HG03039 (cell line): ENCODE results near the gene IZUMO1.
"Not testable (repeated sequence)": the region's sequence is repeated elsewhere in the genome, so short reads cannot be mapped to it uniquely, and the experiment has no call there.

Experiments used
- ATAC-seq: cut with Tn5 transposase; IDR thresholded peaks from one replicate; pipeline ENCODE4 v1.9.1; 2021; ENCODE audit warnings: mild to moderate bottlenecking, moderate library complexity; ENCODE audit not compliant: unreplicated experiment

IZUMO1 gene

GRCh38 chr19:48714759-48715675, 31.7 kb downstream of the IZUMO1 start:
- no peak for ATAC-seq

GRCh38 chr19:48713864-48714755, 32.6 kb downstream of the IZUMO1 start:
- peak; percentile 83 for ATAC-seq

- no peak for ATAC-seq
These were observed 33.5 kb downstream of the IZUMO1 start for GRCh38 chr19:48713041-48713863.

DNA sequence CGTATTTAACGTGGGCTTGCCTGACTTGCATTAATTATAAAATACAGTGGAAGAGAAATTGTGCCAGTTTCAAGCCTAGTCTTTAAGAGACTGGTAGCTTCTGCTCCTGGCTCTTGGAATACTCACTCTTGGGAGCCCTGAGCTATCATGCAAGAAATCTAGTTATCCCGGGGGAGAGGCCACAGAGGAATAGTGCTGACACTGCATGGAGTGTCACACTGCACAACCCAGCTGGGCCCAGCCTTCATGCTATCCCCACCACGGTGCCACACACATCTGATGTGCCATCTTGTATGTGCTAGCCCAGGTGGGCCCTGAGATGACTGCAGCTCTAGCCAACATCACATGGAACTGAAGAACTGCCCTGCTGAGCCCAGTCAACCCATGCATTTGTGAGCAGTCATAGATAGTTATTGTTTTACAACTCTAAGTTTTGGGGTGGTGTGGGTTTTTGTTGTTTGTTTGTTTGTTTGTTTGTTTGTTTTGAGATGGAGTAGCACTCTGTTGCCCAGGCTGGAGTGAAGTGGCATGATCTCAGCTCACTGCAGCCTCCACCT, 35.5 kb downstream of the IZUMO1 start:
- ATAC-seq, result no peak

DNA sequence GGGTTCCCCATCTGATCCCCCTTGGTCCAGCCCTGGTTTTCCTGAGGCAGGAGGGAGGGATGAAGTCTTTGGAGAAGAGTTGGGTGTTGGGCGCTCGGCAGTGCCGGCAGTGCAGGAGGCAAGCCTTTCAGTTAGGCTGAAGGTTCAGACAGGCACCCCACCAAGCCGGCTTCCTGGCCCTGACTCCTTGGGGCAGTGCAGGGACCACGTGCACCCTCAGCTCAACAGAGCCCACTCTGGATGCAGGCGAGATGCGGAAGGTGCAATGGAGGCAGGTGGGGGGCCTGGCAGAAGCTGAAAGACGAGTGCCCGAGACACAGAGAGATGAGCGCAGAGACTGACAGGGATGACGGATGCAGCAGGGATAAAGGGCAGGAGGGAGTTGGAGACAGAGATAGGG, 38.2 kb downstream of the IZUMO1 start:
- ATAC-seq, result no peak

DNA sequence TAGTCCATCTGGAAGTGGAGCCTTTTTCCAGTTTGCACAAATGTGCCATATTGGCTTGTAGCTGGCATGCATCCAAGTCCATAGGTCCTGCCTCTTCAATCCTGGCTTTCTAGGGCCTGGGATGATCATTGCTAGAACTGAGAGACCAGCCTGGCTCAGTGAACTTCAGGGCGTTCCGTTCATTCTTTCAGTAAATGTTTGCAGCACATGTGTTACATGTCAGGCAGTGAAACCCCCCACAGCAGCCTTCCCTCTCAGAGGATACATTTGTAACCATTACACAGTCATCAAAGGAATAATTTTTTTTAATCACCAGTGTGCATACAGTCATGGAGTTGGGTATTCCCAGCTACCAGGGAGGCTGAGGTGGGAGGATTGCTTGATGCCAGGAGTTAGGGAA, 41.3 kb downstream of the IZUMO1 start:
- ATAC-seq, result no peak

DNA sequence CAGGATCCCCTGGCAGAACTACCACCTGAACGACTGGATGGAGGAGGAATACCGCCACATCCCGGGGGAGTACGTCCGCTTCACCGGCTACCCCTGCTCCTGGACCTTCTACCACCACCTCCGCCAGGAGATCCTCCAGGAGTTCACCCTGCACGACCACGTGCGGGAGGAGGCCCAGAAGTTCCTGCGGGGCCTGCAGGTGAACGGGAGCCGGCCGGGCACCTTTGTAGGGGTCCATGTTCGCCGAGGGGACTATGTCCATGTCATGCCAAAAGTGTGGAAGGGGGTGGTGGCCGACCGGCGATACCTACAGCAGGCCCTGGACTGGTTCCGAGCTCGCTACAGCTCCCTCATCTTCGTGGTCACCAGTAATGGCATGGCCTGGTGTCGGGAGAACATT, 43.4 kb downstream of the IZUMO1 start:
- ATAC-seq, result no peak

GRCh38 chr19:48702701-48703100, 44.0 kb downstream of the IZUMO1 start:
- no peak for ATAC-seq

- no peak for ATAC-seq
These were observed 48.7 kb downstream of the IZUMO1 start for GRCh38 chr19:48698046-48698445.

DNA sequence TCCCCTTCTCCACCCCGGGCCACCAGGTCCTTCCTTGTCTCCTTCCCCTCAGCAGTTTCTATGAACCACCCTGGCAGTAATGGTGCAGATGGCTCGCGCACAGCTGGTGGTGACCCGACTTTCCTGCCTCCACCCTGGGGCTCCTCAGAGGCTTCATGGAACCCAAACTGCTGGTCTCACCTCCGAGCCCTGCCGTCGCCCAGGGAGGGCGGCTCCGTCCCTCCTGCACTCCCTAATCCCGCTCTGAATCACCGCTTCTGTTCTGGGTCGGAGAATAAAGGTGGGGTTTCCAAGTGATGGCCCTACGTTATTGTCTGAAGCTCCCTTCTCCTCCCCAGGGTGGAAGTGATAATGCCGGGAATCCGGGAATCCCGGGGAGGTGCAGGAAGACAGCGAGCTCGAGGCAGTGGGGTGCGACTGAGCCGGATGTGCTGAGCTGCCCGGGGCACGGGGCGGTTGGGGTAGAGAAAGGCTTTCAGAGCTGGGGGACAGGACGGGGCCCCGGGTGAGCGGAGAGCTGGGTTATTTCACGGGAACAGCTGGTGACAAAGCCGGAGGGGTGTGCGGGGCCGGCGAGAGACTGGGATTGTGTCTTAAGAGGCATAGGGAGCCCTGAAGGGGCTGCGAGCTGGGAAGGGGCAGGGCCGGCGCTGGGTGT, 50.2 kb downstream of the IZUMO1 start:
- no peak for ATAC-seq

GRCh38 chr19:48695743-48696352, 50.9 kb downstream of the IZUMO1 start, which contains the start of gene FUT2:
Gene FUT2 (plus strand): TSS chr19:48695971. CDS start chr19:48702957, 6,986 bp downstream.
- ATAC-seq, result no peak

DNA sequence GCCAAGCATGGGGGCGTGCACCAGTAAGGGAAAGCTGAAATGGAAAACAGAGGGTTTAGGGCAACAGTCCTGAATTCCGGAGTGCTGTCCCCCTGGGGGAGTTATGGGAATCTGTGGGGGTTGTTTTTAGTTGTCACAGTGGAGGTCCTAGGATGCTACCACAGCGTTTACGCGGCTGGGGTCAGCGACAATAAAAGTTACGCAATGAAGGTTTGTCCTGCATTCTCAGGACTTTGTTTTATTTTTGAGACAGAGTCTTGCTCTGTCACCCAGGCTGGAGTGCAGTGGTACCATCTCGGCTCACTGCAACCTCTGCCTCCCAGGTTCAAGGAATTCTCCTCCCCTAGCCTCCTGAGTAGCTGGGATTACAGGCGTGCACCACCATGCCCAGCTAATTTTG, 53.1 kb downstream of the IZUMO1 start:
- not testable (repeated sequence) for ATAC-seq
